HepG2 (cell line): ENCODE measurements around the gene ZNF813. TPM values are rescaled to one million over a fixed set of nuclear protein-coding genes. Genes with fewer than 3 reads are reported as not detected.

ENCODE experiments used
- GATAD1 ChIP-seq: IDR thresholded peaks from 2 replicates; pipeline ENCODE4 v1.6.1; 2016; ENCODE audit warnings: missing genetic modification reagents, missing compliant biosample characterization
- KDM3A ChIP-seq: IDR thresholded peaks from 2 replicates; pipeline ENCODE4 v1.6.1; 2018; ENCODE audit warnings: low read depth, missing compliant biosample characterization
- MTF2 ChIP-seq: sonication (generic); formaldehyde crosslinking; IDR thresholded peaks from 2 replicates; pipeline ENCODE4 v1.5.0; 2020; ENCODE audit warnings: missing genetic modification reagents, borderline replicate concordance
- NCOA5 ChIP-seq: sonication (generic); formaldehyde crosslinking; IDR thresholded peaks from 2 replicates; pipeline ENCODE4 v1.4.0; 2020; ENCODE audit warnings: missing genetic modification reagents
- RBAK ChIP-seq: sonication (generic); formaldehyde crosslinking; IDR thresholded peaks from 2 replicates; pipeline ENCODE4 v1.5.1; 2020; ENCODE audit warnings: mild to moderate bottlenecking, missing genetic modification reagents
- SMAD1 ChIP-seq: sonication (generic); formaldehyde crosslinking; IDR thresholded peaks from 2 replicates; pipeline ENCODE4 v1.4.0; 2020; ENCODE audit warnings: missing genetic modification reagents, low read depth, mild to moderate bottlenecking, borderline replicate concordance
- THAP7 ChIP-seq: sonication (generic); formaldehyde crosslinking; IDR thresholded peaks from 2 replicates; pipeline ENCODE4 v1.8.1; 2023; ENCODE audit warnings: mild to moderate bottlenecking, missing genetic modification reagents
- ZFP1 ChIP-seq: IDR thresholded peaks from 2 replicates; pipeline ENCODE4 v1.6.1; 2016
- ZMYM3 ChIP-seq: sonication (generic); formaldehyde crosslinking; IDR thresholded peaks from 2 replicates; pipeline ENCODE4 v1.5.1; 2020; ENCODE audit warnings: mild to moderate bottlenecking, missing genetic modification reagents
- ZNF432 ChIP-seq: sonication (generic); formaldehyde crosslinking; IDR thresholded peaks from 2 replicates; pipeline ENCODE4 v1.5.0; 2020; ENCODE audit warnings: missing genetic modification reagents, mild to moderate bottlenecking, borderline replicate concordance
- ZNF558 ChIP-seq: sonication (generic); formaldehyde crosslinking; IDR thresholded peaks from 2 replicates; pipeline ENCODE4 v1.9.0; 2022; ENCODE audit warnings: mild to moderate bottlenecking, missing genetic modification reagents, borderline replicate concordance
- ZNF598 ChIP-seq: sonication (generic); formaldehyde crosslinking; IDR thresholded peaks from 2 replicates; pipeline ENCODE4 v1.5.1; 2020; ENCODE audit warnings: mild to moderate bottlenecking, missing genetic modification reagents, borderline replicate concordance
- ZNF703 ChIP-seq: sonication (generic); formaldehyde crosslinking; IDR thresholded peaks from 2 replicates; pipeline ENCODE4 v1.5.1; 2020; ENCODE audit warnings: missing genetic modification reagents, mild to moderate bottlenecking, moderate library complexity, borderline replicate concordance
- ZNF709 ChIP-seq: sonication (generic); formaldehyde crosslinking; IDR thresholded peaks from 2 replicates; pipeline ENCODE4 v1.5.0; 2020; ENCODE audit warnings: mild to moderate bottlenecking, missing genetic modification reagents
- ZNF850 ChIP-seq: sonication (generic); formaldehyde crosslinking; conservative IDR thresholded peaks from 2 replicates; pipeline ENCODE4 v1.9.0; 2021; ENCODE audit warnings: mild to moderate bottlenecking, missing genetic modification reagents
- polyA plus RNA-seq, 8 experiments: library from polyadenylated mRNA; depleted of rRNA in 3 of 8; stranded (reverse) in 7 of 8; unstranded in 1 of 8; fragments of >200 nt; fragmentation: Illumina TruSeq in 4 of 8; extraction: Trizol in 4 of 8; gene quantifications; 2 replicates each; pipeline versions ENCODE4 v1.2.1 to v1.2.3, GENCODE V29; 2011 to 2016; ENCODE audit warnings: low read depth in 4 of 8, missing spikeins in 1 of 8, mixed read lengths in 1 of 8; ENCODE audit not compliant: insufficient read depth in 1 of 8
- total RNA-seq, 5 experiments: library from RNA; depleted of rRNA; stranded (reverse); fragments of >200 nt; fragmentation: Illumina TruSeq; extraction: Trizol; gene quantifications; 2 replicates each; pipeline ENCODE4 v1.2.3, GENCODE V29; 2016; ENCODE audit warnings: low read depth in 1 of 5
- TF ChIP-seq, protein P1 (sequence below): sonication (generic); formaldehyde crosslinking; IDR thresholded peaks from 2 replicates; pipeline ENCODE4 v1.9.0; 2021; ENCODE audit warnings: missing genetic modification reagents, mild to moderate bottlenecking, borderline replicate concordance
- TF ChIP-seq, protein P2 (sequence below): sonication (generic); formaldehyde crosslinking; IDR thresholded peaks from 2 replicates; pipeline ENCODE4 v1.4.0; 2020; ENCODE audit warnings: low read depth, mild to moderate bottlenecking, missing genetic modification reagents
- TF ChIP-seq, protein P3 (sequence below): sonication (generic); formaldehyde crosslinking; conservative IDR thresholded peaks from 2 replicates; pipeline ENCODE4 v1.4.0; 2020; ENCODE audit warnings: missing genetic modification reagents
- TF ChIP-seq, protein P4 (sequence below): sonication (generic); formaldehyde crosslinking; IDR thresholded peaks from 2 replicates; pipeline ENCODE4 v1.4.0; 2020; ENCODE audit warnings: missing genetic modification reagents

ZNF813 gene
- total and polyA plus RNA-seq, 2 of the 13 experiments (the other 11 are each of a cell fraction or from before 2014, with no cell fraction given) = 2.1 to 8.9 TPM

DNA sequence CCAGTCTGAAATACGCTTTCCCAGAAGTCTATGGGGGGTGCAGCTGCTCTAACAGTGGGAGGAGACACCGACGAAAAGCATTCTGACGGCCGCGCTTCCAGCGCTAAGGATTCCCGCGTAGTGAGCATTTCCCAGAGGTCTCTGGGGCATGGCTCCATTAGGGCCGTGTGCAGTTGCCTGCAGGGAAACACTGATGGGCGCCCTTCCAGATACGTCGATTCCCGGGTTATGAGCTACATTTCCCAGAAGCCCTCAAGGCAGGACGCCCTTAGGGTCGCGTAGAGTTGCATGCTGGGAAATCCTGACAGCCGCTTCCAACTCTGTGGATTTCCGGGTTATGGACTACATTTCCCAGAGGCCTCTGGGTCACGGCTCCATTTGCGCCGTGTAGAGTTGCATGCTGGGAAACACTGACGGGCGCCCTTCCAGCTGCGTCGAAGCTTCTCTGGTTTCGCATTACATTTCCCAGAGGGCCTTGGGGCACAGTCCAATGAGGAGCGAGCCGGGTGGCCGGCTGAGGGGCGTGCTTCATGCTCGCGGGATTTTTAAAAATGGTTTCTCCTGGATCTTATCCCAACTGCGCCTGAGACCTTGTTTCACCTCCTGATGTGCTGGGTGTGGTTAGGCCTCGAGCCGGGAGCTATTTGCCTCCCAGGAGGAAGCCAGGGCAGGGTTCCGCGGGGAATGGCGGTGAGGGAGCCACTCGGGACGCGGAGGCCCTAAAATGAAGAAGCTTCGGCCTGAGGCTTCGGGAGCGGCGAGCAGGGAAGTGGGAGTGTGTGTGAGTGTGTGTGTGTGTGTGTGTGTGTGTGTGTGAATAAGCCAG is 53.2 kb downstream of the ZNF813 start (continued):
- no peak; the same call in 1 of the 2 replicates for TF ChIP-seq ZNF598
- TF ChIP-seq, protein P1, sequence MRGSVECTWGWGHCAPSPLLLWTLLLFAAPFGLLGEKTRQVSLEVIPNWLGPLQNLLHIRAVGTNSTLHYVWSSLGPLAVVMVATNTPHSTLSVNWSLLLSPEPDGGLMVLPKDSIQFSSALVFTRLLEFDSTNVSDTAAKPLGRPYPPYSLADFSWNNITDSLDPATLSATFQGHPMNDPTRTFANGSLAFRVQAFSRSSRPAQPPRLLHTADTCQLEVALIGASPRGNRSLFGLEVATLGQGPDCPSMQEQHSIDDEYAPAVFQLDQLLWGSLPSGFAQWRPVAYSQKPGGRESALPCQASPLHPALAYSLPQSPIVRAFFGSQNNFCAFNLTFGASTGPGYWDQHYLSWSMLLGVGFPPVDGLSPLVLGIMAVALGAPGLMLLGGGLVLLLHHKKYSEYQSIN (CRISPR knock-in tag) = no peak
- TF ChIP-seq, protein P2, sequence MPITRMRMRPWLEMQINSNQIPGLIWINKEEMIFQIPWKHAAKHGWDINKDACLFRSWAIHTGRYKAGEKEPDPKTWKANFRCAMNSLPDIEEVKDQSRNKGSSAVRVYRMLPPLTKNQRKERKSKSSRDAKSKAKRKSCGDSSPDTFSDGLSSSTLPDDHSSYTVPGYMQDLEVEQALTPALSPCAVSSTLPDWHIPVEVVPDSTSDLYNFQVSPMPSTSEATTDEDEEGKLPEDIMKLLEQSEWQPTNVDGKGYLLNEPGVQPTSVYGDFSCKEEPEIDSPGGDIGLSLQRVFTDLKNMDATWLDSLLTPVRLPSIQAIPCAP = no peak
- no peak for TF ChIP-seq ZNF709 (CRISPR knock-in tag)
- no peak for TF ChIP-seq ZMYM3 (CRISPR knock-in tag)
- TF ChIP-seq ZFP1 (CRISPR knock-in tag) = no peak
- TF ChIP-seq GATAD1 (CRISPR knock-in tag) = peak; percentile 81
- TF ChIP-seq SMAD1 (CRISPR knock-in tag) = no peak
- TF ChIP-seq ZNF850 (CRISPR knock-in tag) = no peak
- no peak for TF ChIP-seq ZNF558
- TF ChIP-seq RBAK (CRISPR knock-in tag) = no peak
- TF ChIP-seq NCOA5 (CRISPR knock-in tag) = no peak
- no peak for TF ChIP-seq THAP7 (CRISPR knock-in tag)
- no peak for TF ChIP-seq MTF2 (CRISPR knock-in tag)
- TF ChIP-seq, protein P3, sequence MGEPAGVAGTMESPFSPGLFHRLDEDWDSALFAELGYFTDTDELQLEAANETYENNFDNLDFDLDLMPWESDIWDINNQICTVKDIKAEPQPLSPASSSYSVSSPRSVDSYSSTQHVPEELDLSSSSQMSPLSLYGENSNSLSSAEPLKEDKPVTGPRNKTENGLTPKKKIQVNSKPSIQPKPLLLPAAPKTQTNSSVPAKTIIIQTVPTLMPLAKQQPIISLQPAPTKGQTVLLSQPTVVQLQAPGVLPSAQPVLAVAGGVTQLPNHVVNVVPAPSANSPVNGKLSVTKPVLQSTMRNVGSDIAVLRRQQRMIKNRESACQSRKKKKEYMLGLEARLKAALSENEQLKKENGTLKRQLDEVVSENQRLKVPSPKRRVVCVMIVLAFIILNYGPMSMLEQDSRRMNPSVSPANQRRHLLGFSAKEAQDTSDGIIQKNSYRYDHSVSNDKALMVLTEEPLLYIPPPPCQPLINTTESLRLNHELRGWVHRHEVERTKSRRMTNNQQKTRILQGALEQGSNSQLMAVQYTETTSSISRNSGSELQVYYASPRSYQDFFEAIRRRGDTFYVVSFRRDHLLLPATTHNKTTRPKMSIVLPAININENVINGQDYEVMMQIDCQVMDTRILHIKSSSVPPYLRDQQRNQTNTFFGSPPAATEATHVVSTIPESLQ (CRISPR knock-in tag) = no peak
- no peak for TF ChIP-seq ZNF703
- TF ChIP-seq ZNF432 (CRISPR knock-in tag) = no peak
- TF ChIP-seq, protein P4, sequence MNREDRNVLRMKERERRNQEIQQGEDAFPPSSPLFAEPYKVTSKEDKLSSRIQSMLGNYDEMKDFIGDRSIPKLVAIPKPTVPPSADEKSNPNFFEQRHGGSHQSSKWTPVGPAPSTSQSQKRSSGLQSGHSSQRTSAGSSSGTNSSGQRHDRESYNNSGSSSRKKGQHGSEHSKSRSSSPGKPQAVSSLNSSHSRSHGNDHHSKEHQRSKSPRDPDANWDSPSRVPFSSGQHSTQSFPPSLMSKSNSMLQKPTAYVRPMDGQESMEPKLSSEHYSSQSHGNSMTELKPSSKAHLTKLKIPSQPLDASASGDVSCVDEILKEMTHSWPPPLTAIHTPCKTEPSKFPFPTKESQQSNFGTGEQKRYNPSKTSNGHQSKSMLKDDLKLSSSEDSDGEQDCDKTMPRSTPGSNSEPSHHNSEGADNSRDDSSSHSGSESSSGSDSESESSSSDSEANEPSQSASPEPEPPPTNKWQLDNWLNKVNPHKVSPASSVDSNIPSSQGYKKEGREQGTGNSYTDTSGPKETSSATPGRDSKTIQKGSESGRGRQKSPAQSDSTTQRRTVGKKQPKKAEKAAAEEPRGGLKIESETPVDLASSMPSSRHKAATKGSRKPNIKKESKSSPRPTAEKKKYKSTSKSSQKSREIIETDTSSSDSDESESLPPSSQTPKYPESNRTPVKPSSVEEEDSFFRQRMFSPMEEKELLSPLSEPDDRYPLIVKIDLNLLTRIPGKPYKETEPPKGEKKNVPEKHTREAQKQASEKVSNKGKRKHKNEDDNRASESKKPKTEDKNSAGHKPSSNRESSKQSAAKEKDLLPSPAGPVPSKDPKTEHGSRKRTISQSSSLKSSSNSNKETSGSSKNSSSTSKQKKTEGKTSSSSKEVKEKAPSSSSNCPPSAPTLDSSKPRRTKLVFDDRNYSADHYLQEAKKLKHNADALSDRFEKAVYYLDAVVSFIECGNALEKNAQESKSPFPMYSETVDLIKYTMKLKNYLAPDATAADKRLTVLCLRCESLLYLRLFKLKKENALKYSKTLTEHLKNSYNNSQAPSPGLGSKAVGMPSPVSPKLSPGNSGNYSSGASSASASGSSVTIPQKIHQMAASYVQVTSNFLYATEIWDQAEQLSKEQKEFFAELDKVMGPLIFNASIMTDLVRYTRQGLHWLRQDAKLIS (CRISPR knock-in tag) = no peak
- TF ChIP-seq KDM3A (CRISPR knock-in tag) = no peak
